K562 (cell line): Measurements from ENCODE around the gene SEC14L1. TPM values are rescaled to one million over a fixed set of nuclear protein-coding genes. Genes with fewer than 3 reads are reported as not detected.

Experiments
- ATAC-seq: fragments of 200-7000 bp; cut with Tn5 transposase; 3 replicates; pipeline ENCODE4 v1.9.1; 2020; ENCODE audit warnings: moderate library complexity
- BruUV-seq: library from RNA; stranded (reverse); fragments of 400-500 nt; replicated peaks from 2 replicates; lab custom pipeline; 2021; lab: Mats Ljungman, UMichigan
- CTCF ChIA-PET: fragments of 300-600 bp; formaldehyde crosslinking; extraction: SDS; loops from one replicate; lab custom pipeline; 2021; ENCODE audit warnings: low intra/inter-chr PET ratio; lab: Yijun Ruan, JAX
- POLR2A ChIA-PET: fragments of 300-600, 350-650 bp; sonication (Branson Sonifier 250); formaldehyde crosslinking; extraction: SDS; loops from one replicate; lab custom pipeline; 2021; ENCODE audit warnings: antibody characterized with exemption, inconsistent platforms; lab: Yijun Ruan, JAX
- DNase-seq, 4 experiments: peaks; one replicate each; pipeline versions ENCODE4 v3.0.0 to v3.0.0-alpha.2; 2011 to 2018; ENCODE audit warnings: low spot score in 3 of 4, mixed read lengths in 3 of 4; ENCODE audit errors: extremely low read depth in 1 of 4
- FAIRE-seq: peaks from 2 replicates; lab custom pipeline; 2011; peaks lifted over from hg19 to GRCh38; lab: Jason Lieb, UNC
- H2AFZ ChIP-seq: 2 replicates; pipeline ENCODE4 v1.6.0; 2011; ENCODE audit warnings: low read depth, low read length, control low read depth, inconsistent platforms
- H3K27ac ChIP-seq: fragments of 200-600 bp; 3 replicates; pipeline ENCODE4 v1.8.0; 2011; ENCODE audit warnings: low read depth, mild to moderate bottlenecking, control low read depth, inconsistent platforms, low read length, moderate library complexity, mixed read lengths; ENCODE audit errors: extremely low read depth
- H3K27me3 ChIP-seq, 2 experiments: fragments of 300-600 bp in 1 of 2; 2 replicates in 1 of 2; 3 replicates in 1 of 2; pipeline versions ENCODE4 v1.6.0 to v1.8.0; 2011; ENCODE audit warnings: inconsistent platforms in 2 of 2, low read length in 2 of 2, mild to moderate bottlenecking in 1 of 2, mixed read lengths in 1 of 2, moderate library complexity in 1 of 2; ENCODE audit not compliant: control insufficient read depth in 2 of 2, insufficient read depth in 2 of 2
- H3K36me3 ChIP-seq: fragments of 300-600 bp; 3 replicates; pipeline ENCODE4 v1.8.0; 2011; ENCODE audit warnings: mild to moderate bottlenecking, low read length, inconsistent platforms; ENCODE audit not compliant: control insufficient read depth, insufficient read depth
- H3K4me1 ChIP-seq, 2 experiments: fragments of 200-600 bp in 1 of 2; replicated peaks in 1 of 2; 2 replicates in 1 of 2; 3 replicates in 1 of 2; pipeline versions ENCODE4 v1.5.1 to v1.8.0; 2011; ENCODE audit warnings: inconsistent platforms in 2 of 2, low read length in 2 of 2, mild to moderate bottlenecking in 1 of 2, mixed read lengths in 1 of 2, moderate library complexity in 1 of 2; ENCODE audit not compliant: control insufficient read depth in 2 of 2, insufficient read depth in 2 of 2
- H3K4me2 ChIP-seq: 2 replicates; pipeline ENCODE4 v1.6.1; 2011; ENCODE audit warnings: low read length, control low read depth, inconsistent platforms, mixed read lengths; ENCODE audit not compliant: insufficient read depth
- H3K4me3 ChIP-seq: fragments of 200-600 bp; sonication (generic), shearing (Covaris generic); 2 replicates; pipeline ENCODE4 v1.5.1; 2016; ENCODE audit warnings: control low read depth, inconsistent platforms
- H3K79me2 ChIP-seq: fragments of 200-600 bp; 3 replicates; pipeline ENCODE4 v1.8.0; 2011; ENCODE audit warnings: low read length, inconsistent platforms; ENCODE audit not compliant: control insufficient read depth, insufficient read depth
- H3K9ac ChIP-seq, 2 experiments: 2 replicates each; pipeline versions ENCODE4 v1.6.0 to v1.6.1; 2011; ENCODE audit warnings: low read depth in 2 of 2, low read length in 2 of 2, control low read depth in 1 of 2, inconsistent platforms in 1 of 2, mild to moderate bottlenecking in 1 of 2, mixed read lengths in 1 of 2; ENCODE audit not compliant: insufficient read depth in 1 of 2
- H3K9me1 ChIP-seq: one replicate; pipeline ENCODE4 v1.6.0; 2011; ENCODE audit warnings: inconsistent platforms, mild to moderate bottlenecking, low read length, moderate library complexity; ENCODE audit not compliant: control insufficient read depth, insufficient read depth
- H3K9me3 ChIP-seq: replicated peaks from 2 replicates; pipeline ENCODE4 v1.5.1; 2011; ENCODE audit warnings: low read depth, low read length, inconsistent platforms; ENCODE audit not compliant: control insufficient read depth, insufficient read depth
- H4K20me1 ChIP-seq: replicated peaks from 2 replicates; pipeline ENCODE4 v1.6.1; 2011; ENCODE audit warnings: low read length, inconsistent platforms, mixed read lengths; ENCODE audit not compliant: control insufficient read depth, insufficient read depth
- FUS ChIP-seq: fragments of 200-400 bp; formaldehyde crosslinking; optimal IDR thresholded peaks from 2 replicates; pipeline ENCODE3; 2017; ENCODE audit warnings: low read depth, low read length
- GATAD2A ChIP-seq: fragments of 450-650 bp; IDR thresholded peaks from 2 replicates; pipeline ENCODE4 v1.6.1; 2017
- NFE2 ChIP-seq: IDR thresholded peaks from 2 replicates; pipeline ENCODE4 v1.6.1; 2014; ENCODE audit warnings: antibody characterized with exemption, low read depth
- NFIX ChIP-seq: fragments of 250-450 bp; sonication (Bioruptor Pico); IDR thresholded peaks from 2 replicates; pipeline ENCODE4 v1.4.0; 2020; ENCODE audit warnings: low read depth, mild to moderate bottlenecking, moderate library complexity
- TAL1 ChIP-seq: fragments of 450-650 bp; IDR thresholded peaks from 2 replicates; pipeline ENCODE4 v1.6.1; 2016; ENCODE audit warnings: mild to moderate bottlenecking
- ZNF133 ChIP-seq: fragments of 250-450 bp; sonication (Bioruptor Pico); IDR thresholded peaks from 2 replicates; pipeline ENCODE4 v1.4.0; 2020; ENCODE audit warnings: mild to moderate bottlenecking
- WGBS: fragments of 100-300 bp; shearing (Covaris generic); methylation state at CpG from one replicate; pipeline ENCODE4 v1.1.6; 2016; ENCODE audit warnings: low coverage, mixed read lengths; ENCODE audit not compliant: insufficient coverage; ENCODE audit errors: missing lambda C conversion rate; 5-methylcytosine and 5-hydroxymethylcytosine counted together
- in situ Hi-C: fragments of 300-500 bp; cut with MboI; formaldehyde crosslinking; loops from 4 replicates; pipeline ENCODE4 v1.15.0; 2018; ENCODE audit warnings: inconsistent platforms, mixed read lengths
- intact Hi-C: fragments of 100-400 bp; cut with micrococcal nuclease; formaldehyde crosslinking; loops from 2 replicates; pipeline ENCODE4 v1.14.2; 2022
- polyA plus RNA-seq, 8 experiments: library from polyadenylated mRNA; depleted of rRNA in 4 of 8; stranded (reverse) in 5 of 8; unstranded in 3 of 8; fragments of >200 nt; fragmentation: Nextera tagmentation in 2 of 8; fragmentation: Illumina TruSeq in 1 of 8; extraction: Ambion mirVana in 2 of 8; extraction: Trizol in 1 of 8; gene quantifications; 2 replicates each; pipeline versions ENCODE4 v1.2.1 to v1.2.3, GENCODE V29; 2011 to 2014; ENCODE audit warnings: inconsistent platforms in 1 of 8, missing spikeins in 1 of 8
- total RNA-seq, 7 experiments: library from RNA; depleted of rRNA in 6 of 7; stranded (reverse); fragments of >200 nt in 6 of 7; fragmentation: Illumina TruSeq in 2 of 7; extraction: Trizol in 2 of 7; gene quantifications; 2 replicates each; pipeline versions ENCODE4 v1.2.1 to v1.2.3, GENCODE V29; 2011 to 2021; ENCODE audit warnings: low replicate concordance in 1 of 7
- TF ChIP-seq, protein P1 (sequence below): fragments of 250-450 bp; sonication (Bioruptor Pico); IDR thresholded peaks from 2 replicates; pipeline ENCODE4 v1.5.0; 2021
- TF ChIP-seq, protein P2 (sequence below): fragments of 250-450 bp; sonication (Bioruptor Pico); IDR thresholded peaks from 2 replicates; pipeline ENCODE4 v1.8.0; 2021; ENCODE audit warnings: moderate library complexity, mild to moderate bottlenecking, inconsistent platforms
- TF ChIP-seq, protein P3 (sequence below): sonication (generic); formaldehyde crosslinking; IDR thresholded peaks from 2 replicates; pipeline ENCODE4 v1.8.0; 2022; ENCODE audit warnings: mild to moderate bottlenecking, missing genetic modification reagents
- TF ChIP-seq, protein P4 (sequence below): fragments of 450-650 bp; IDR thresholded peaks from 2 replicates; pipeline ENCODE4 v1.6.1; 2016; ENCODE audit warnings: mild to moderate bottlenecking

Gene SEC14L1
- total and polyA plus RNA-seq, 9 of the 15 experiments (the other 6 are each of a cell fraction or from before 2014, with no cell fraction given) = 3.1 to 39.7 (median 15.2) TPM

DNA sequence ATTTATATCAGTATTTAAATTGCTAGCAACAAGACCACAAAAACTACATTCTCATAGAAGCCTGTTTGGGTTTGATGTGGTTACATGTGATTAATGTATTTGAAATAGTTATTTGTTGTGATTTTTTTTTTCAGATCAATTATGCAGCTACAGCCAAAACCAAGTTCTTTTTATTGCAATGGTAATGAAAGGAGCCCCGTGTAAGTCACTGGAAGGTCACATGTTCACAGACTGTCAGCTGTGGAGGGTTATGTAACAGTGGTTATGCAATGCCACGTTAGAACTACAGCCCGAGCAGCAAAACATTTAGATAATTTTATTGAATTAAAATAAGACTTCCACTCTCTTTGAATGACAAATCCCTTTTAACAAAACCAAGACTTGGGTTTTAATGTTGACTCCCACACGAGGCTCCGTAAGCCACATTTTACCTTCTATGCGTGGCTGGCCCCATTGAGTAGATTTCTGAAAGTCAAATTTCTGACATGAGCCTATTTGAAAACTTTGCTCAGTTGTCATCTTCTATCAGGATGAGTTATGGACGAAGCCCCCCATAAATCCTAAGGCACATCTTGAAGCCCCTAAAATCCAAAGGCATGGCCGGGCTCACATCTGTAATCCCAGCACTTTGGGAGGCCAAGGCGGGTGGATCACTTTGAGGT lies 41.8 kb upstream of the SEC14L1 start:
- Histone ChIP-seq H2AFZ (no peak overlapping the region), H3K4me2 (no peak overlapping the region), H3K79me2 (no peaks in the 10 kb centered on the region; the same call in 2 of the 3 replicates), H4K20me1 (no peaks in the 10 kb centered on the region), H3K27me3 (no peaks in the 10 kb centered on the region), H3K4me3 (no peak overlapping the region), H3K9me3 (no peaks in the 10 kb centered on the region), H3K9me1 (no peaks in the 10 kb centered on the region), H3K4me1 (peaks cover 3 to 5% of the 10 kb centered on the region in 2 experiments; a peak in 4 of 5 replicates), H3K27ac (no peak overlapping the region), H3K36me3 (peaks cover 51% of the 10 kb centered on the region), H3K9ac (no peak overlapping the region)
- intact Hi-C loops = no loop called here
- FAIRE-seq = no peak
- no peak for DNase-seq
- CTCF ChIA-PET = no interaction called here
- in situ Hi-C loops = no loop called here
- ATAC-seq = no peak
- no TSS peak for BruUV-seq
- POLR2A ChIA-PET = interaction anchor here (1.5 to 2.1 kb wide), 2 partner anchors 9 to 11 kb away, joined by 6 read pairs; no protein-coding TSS in a partner anchor
- WGBS = 80% methylated on average over 9 of the region's 9 CpGs
- TF ChIP-seq TAL1 (no peak), GATAD2A (no peak), ZNF133 (no peak), FUS (no peak), NFIX (CRISPR knock-in tag) (no peak), NFE2 (no peak)
- TF ChIP-seq, protein P1, sequence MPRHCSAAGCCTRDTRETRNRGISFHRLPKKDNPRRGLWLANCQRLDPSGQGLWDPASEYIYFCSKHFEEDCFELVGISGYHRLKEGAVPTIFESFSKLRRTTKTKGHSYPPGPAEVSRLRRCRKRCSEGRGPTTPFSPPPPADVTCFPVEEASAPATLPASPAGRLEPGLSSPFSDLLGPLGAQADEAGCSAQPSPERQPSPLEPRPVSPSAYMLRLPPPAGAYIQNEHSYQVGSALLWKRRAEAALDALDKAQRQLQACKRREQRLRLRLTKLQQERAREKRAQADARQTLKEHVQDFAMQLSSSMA (CRISPR knock-in tag) = no peak
- TF ChIP-seq, protein P2, sequence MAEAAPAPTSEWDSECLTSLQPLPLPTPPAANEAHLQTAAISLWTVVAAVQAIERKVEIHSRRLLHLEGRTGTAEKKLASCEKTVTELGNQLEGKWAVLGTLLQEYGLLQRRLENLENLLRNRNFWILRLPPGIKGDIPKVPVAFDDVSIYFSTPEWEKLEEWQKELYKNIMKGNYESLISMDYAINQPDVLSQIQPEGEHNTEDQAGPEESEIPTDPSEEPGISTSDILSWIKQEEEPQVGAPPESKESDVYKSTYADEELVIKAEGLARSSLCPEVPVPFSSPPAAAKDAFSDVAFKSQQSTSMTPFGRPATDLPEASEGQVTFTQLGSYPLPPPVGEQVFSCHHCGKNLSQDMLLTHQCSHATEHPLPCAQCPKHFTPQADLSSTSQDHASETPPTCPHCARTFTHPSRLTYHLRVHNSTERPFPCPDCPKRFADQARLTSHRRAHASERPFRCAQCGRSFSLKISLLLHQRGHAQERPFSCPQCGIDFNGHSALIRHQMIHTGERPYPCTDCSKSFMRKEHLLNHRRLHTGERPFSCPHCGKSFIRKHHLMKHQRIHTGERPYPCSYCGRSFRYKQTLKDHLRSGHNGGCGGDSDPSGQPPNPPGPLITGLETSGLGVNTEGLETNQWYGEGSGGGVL (CRISPR knock-in tag) = no peak
- TF ChIP-seq, protein P3, sequence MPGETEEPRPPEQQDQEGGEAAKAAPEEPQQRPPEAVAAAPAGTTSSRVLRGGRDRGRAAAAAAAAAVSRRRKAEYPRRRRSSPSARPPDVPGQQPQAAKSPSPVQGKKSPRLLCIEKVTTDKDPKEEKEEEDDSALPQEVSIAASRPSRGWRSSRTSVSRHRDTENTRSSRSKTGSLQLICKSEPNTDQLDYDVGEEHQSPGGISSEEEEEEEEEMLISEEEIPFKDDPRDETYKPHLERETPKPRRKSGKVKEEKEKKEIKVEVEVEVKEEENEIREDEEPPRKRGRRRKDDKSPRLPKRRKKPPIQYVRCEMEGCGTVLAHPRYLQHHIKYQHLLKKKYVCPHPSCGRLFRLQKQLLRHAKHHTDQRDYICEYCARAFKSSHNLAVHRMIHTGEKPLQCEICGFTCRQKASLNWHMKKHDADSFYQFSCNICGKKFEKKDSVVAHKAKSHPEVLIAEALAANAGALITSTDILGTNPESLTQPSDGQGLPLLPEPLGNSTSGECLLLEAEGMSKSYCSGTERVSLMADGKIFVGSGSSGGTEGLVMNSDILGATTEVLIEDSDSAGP (CRISPR knock-in tag) = no peak
- TF ChIP-seq, protein P4, sequence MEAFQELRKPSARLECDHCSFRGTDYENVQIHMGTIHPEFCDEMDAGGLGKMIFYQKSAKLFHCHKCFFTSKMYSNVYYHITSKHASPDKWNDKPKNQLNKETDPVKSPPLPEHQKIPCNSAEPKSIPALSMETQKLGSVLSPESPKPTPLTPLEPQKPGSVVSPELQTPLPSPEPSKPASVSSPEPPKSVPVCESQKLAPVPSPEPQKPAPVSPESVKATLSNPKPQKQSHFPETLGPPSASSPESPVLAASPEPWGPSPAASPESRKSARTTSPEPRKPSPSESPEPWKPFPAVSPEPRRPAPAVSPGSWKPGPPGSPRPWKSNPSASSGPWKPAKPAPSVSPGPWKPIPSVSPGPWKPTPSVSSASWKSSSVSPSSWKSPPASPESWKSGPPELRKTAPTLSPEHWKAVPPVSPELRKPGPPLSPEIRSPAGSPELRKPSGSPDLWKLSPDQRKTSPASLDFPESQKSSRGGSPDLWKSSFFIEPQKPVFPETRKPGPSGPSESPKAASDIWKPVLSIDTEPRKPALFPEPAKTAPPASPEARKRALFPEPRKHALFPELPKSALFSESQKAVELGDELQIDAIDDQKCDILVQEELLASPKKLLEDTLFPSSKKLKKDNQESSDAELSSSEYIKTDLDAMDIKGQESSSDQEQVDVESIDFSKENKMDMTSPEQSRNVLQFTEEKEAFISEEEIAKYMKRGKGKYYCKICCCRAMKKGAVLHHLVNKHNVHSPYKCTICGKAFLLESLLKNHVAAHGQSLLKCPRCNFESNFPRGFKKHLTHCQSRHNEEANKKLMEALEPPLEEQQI = no peak
